Retina (tissue), 1 donor: ENCODE results near the gene TBC1D9B.
A peak's percentile ranks its signal among the peaks of the same experiment; 100 is the strongest.

Source experiments
- DNase-seq: peaks from one replicate; pipeline ENCODE4 v3.0.0-alpha.2; 2016

TBC1D9B gene

GRCh38 chr5:179907556-179908324, at the start of gene TBC1D9B:
TSS of gene TBC1D9B (minus strand) at chr5:179907897. CDS start at chr5:179907821, 76 bp downstream.
- DNase-seq, result peak; percentile 81

GRCh38 chr5:179955630-179956029, 47.9 kb upstream of the TBC1D9B start:
- no peak for DNase-seq

GRCh38 chr5:179955062-179955461, 47.4 kb upstream of the TBC1D9B start:
- no peak for DNase-seq

- DNase-seq, result no peak
Observed at GRCh38 chr5:179954434-179954833, 46.7 kb upstream of the TBC1D9B start.

GRCh38 chr5:179953987-179954386, 46.3 kb upstream of the TBC1D9B start:
- no peak for DNase-seq

GRCh38 chr5:179936976-179937681, 29.4 kb upstream of the TBC1D9B start:
- DNase-seq, result no peak

GRCh38 chr5:179930788-179931473, 23.2 kb upstream of the TBC1D9B start:
- DNase-seq, result no peak

- DNase-seq, result no peak
Observed at GRCh38 chr5:179927824-179928223, 20.1 kb upstream of the TBC1D9B start.

- no peak for DNase-seq
Observed at GRCh38 chr5:179926657-179927056, 19.0 kb upstream of the TBC1D9B start.

- no peak for DNase-seq
Observed at GRCh38 chr5:179923436-179923835, 15.7 kb upstream of the TBC1D9B start.

GRCh38 chr5:179920175-179920574, 12.5 kb upstream of the TBC1D9B start:
- no peak for DNase-seq

- DNase-seq, result peak; percentile 52
Observed at GRCh38 chr5:179919487-179920060, 11.9 kb upstream of the TBC1D9B start.

GRCh38 chr5:179918742-179919486, 11.2 kb upstream of the TBC1D9B start:
- no peak for DNase-seq

- peak; percentile 16 for DNase-seq
Observed at GRCh38 chr5:179916523-179916922, 8.8 kb upstream of the TBC1D9B start.

GRCh38 chr5:179915406-179915935, 7.8 kb upstream of the TBC1D9B start:
- DNase-seq, result no peak

GRCh38 chr5:179914032-179914755, 6.5 kb upstream of the TBC1D9B start:
- DNase-seq, result no peak

- no peak for DNase-seq
Observed at GRCh38 chr5:179913461-179913860, 5.8 kb upstream of the TBC1D9B start.

GRCh38 chr5:179912951-179913350, 5.3 kb upstream of the TBC1D9B start:
- DNase-seq, result no peak

- DNase-seq, result no peak
Observed at GRCh38 chr5:179912386-179912785, 4.7 kb upstream of the TBC1D9B start.

GRCh38 chr5:179909224-179909623, 1.5 kb upstream of the TBC1D9B start:
- no peak for DNase-seq

- peak; percentile 20 for DNase-seq
Observed at GRCh38 chr5:179908528-179908927, 831 bp upstream of the TBC1D9B start.
